IPS-20b (cell line): ENCODE data around the gene ARHGAP15.
"Not testable (repeated sequence)": the region's sequence is repeated elsewhere in the genome, so short reads cannot be mapped to it uniquely, and the experiment has no call there.

Experiments
- H3K27ac ChIP-seq: one replicate; pipeline ENCODE4 v1.5.1; 2013; ENCODE audit warnings: low read length
- H3K27me3 ChIP-seq: 2 replicates; pipeline ENCODE4 v1.6.1; 2013; ENCODE audit warnings: mild to moderate bottlenecking, low read length, inconsistent platforms; ENCODE audit not compliant: insufficient read depth
- H3K36me3 ChIP-seq: 2 replicates; pipeline ENCODE4 v1.6.1; 2013; ENCODE audit warnings: low read depth, mild to moderate bottlenecking, inconsistent platforms, low read length, moderate library complexity; ENCODE audit not compliant: insufficient read depth
- H3K4me1 ChIP-seq: 2 replicates; pipeline ENCODE4 v1.6.1; 2013; ENCODE audit warnings: mild to moderate bottlenecking, control low read depth, inconsistent platforms, low read length, moderate library complexity; ENCODE audit not compliant: insufficient read depth
- H3K4me3 ChIP-seq: 2 replicates; pipeline ENCODE4 v1.5.1; 2013; ENCODE audit warnings: mild to moderate bottlenecking, low read length, inconsistent platforms
- H3K9ac ChIP-seq: 2 replicates; pipeline ENCODE4 v1.6.1; 2013; ENCODE audit warnings: low read depth, mild to moderate bottlenecking, inconsistent platforms, low read length, moderate library complexity
- H3K9me3 ChIP-seq: 2 replicates; pipeline ENCODE4 v1.6.1; 2013; ENCODE audit warnings: mild to moderate bottlenecking, low read depth, low read length, inconsistent platforms; ENCODE audit not compliant: insufficient read depth

Gene ARHGAP15

GRCh38 chr2:143532061-143532460, 402.8 kb downstream of the ARHGAP15 start:
- H3K27me3 ChIP-seq = no peaks in the 10 kb centered on the region
- no peaks in the 10 kb centered on the region for H3K9me3 ChIP-seq
- no peaks in the 10 kb centered on the region for H3K36me3 ChIP-seq
- H3K27ac ChIP-seq = no peak overlapping the region
- H3K4me3 ChIP-seq = no peak overlapping the region
- no peak overlapping the region for H3K9ac ChIP-seq
- H3K4me1 ChIP-seq = no peaks in the 10 kb centered on the region

GRCh38 chr2:143533846-143534245, 404.6 kb downstream of the ARHGAP15 start:
- Histone ChIP-seq H3K4me1 (no peaks in the 10 kb centered on the region), H3K36me3 (no peaks in the 10 kb centered on the region), H3K27me3 (no peaks in the 10 kb centered on the region), H3K27ac (no peak overlapping the region), H3K9me3 (no peaks in the 10 kb centered on the region), H3K9ac (no peak overlapping the region), H3K4me3 (no peak overlapping the region)

- Histone ChIP-seq H3K9ac (no peak overlapping the region), H3K27ac (no peak overlapping the region), H3K9me3 (no peaks in the 10 kb centered on the region)
Observed at GRCh38 chr2:143535802-143536201, 406.6 kb downstream of the ARHGAP15 start.

GRCh38 chr2:143541899-143542298, 412.7 kb downstream of the ARHGAP15 start:
- H3K27ac ChIP-seq, H3K27me3 ChIP-seq, H3K36me3 ChIP-seq, H3K4me1 ChIP-seq, H3K4me3 ChIP-seq, H3K9ac ChIP-seq: not testable (repeated sequence)
- H3K9me3 ChIP-seq = peaks cover 14% of the 10 kb centered on the region

More at GRCh38 chr2:143535802-143536201, 406.6 kb downstream of the ARHGAP15 start:
- H3K36me3 ChIP-seq = no peaks in the 10 kb centered on the region
- H3K27me3 ChIP-seq = no peaks in the 10 kb centered on the region
- no peak overlapping the region for H3K4me3 ChIP-seq
- H3K4me1 ChIP-seq = no peaks in the 10 kb centered on the region

- Histone ChIP-seq H3K9me3 (peaks cover 14% of the 10 kb centered on the region), H3K27me3 (no peaks in the 10 kb centered on the region), H3K36me3 (no peaks in the 10 kb centered on the region), H3K4me1 (peaks cover 7% of the 10 kb centered on the region), H3K27ac (peak overlapping the region; percentile 69), H3K9ac (no peak overlapping the region), H3K4me3 (no peak overlapping the region)
Observed at GRCh38 chr2:143545059-143545948, 416.1 kb downstream of the ARHGAP15 start.

GRCh38 chr2:143545949-143546255, 416.7 kb downstream of the ARHGAP15 start:
- no peaks in the 10 kb centered on the region for H3K27me3 ChIP-seq
- H3K4me3 ChIP-seq = no peak overlapping the region
- H3K27ac ChIP-seq = peak overlapping the region; percentile 69
- H3K9me3 ChIP-seq = peaks cover 14% of the 10 kb centered on the region
- H3K36me3 ChIP-seq = no peaks in the 10 kb centered on the region
- peaks cover 7% of the 10 kb centered on the region for H3K4me1 ChIP-seq
- H3K9ac ChIP-seq = no peak overlapping the region

- H3K9me3 ChIP-seq = peaks cover 2% of the 10 kb centered on the region; the same call in 1 of the 2 replicates
- no peak overlapping the region for H3K27ac ChIP-seq
- H3K9ac ChIP-seq = no peak overlapping the region
- no peaks in the 10 kb centered on the region for H3K36me3 ChIP-seq
- H3K27me3 ChIP-seq = no peaks in the 10 kb centered on the region
- H3K4me1 ChIP-seq = peaks cover 7% of the 10 kb centered on the region
- no peak overlapping the region for H3K4me3 ChIP-seq
Observed at GRCh38 chr2:143548032-143548431, 418.8 kb downstream of the ARHGAP15 start.

- Histone ChIP-seq H3K9me3 (no peaks in the 10 kb centered on the region), H3K27ac (no peak overlapping the region), H3K27me3 (no peaks in the 10 kb centered on the region), H3K9ac (no peak overlapping the region), H3K36me3 (no peaks in the 10 kb centered on the region), H3K4me3 (no peak overlapping the region), H3K4me1 (peaks cover 7% of the 10 kb centered on the region)
Observed at GRCh38 chr2:143550500-143550899, 421.3 kb downstream of the ARHGAP15 start.

GRCh38 chr2:143551971-143552650, 422.9 kb downstream of the ARHGAP15 start:
- H3K4me3 ChIP-seq = no peak overlapping the region

GRCh38 chr2:143553261-143553660, 424.0 kb downstream of the ARHGAP15 start:
- H3K9ac ChIP-seq = no peak overlapping the region
- no peaks in the 10 kb centered on the region for H3K27me3 ChIP-seq
- H3K4me1 ChIP-seq = no peaks in the 10 kb centered on the region
- H3K36me3 ChIP-seq = no peaks in the 10 kb centered on the region
- H3K4me3 ChIP-seq = no peak overlapping the region
- no peaks in the 10 kb centered on the region for H3K9me3 ChIP-seq
- no peak overlapping the region for H3K27ac ChIP-seq

More at GRCh38 chr2:143551971-143552650, 422.9 kb downstream of the ARHGAP15 start:
- H3K4me1 ChIP-seq = no peaks in the 10 kb centered on the region
- H3K27ac ChIP-seq = no peak overlapping the region
- H3K36me3 ChIP-seq = no peaks in the 10 kb centered on the region
- H3K9ac ChIP-seq = no peak overlapping the region
- H3K9me3 ChIP-seq = no peaks in the 10 kb centered on the region
- no peaks in the 10 kb centered on the region for H3K27me3 ChIP-seq

- Histone ChIP-seq H3K4me1 (no peaks in the 10 kb centered on the region), H3K4me3 (no peak overlapping the region), H3K27ac (no peak overlapping the region), H3K9me3 (no peaks in the 10 kb centered on the region), H3K36me3 (no peaks in the 10 kb centered on the region), H3K9ac (no peak overlapping the region), H3K27me3 (no peaks in the 10 kb centered on the region)
Observed at GRCh38 chr2:143558665-143559064, 429.4 kb downstream of the ARHGAP15 start.

GRCh38 chr2:143559147-143559546, 429.9 kb downstream of the ARHGAP15 start:
- Histone ChIP-seq H3K4me1 (no peaks in the 10 kb centered on the region), H3K27me3 (no peaks in the 10 kb centered on the region), H3K9ac (no peak overlapping the region), H3K36me3 (no peaks in the 10 kb centered on the region), H3K9me3 (no peaks in the 10 kb centered on the region), H3K27ac (no peak overlapping the region), H3K4me3 (no peak overlapping the region)
